ENCODE measurements around the gene RNF217.
"Not testable (repeated sequence)": the region's sequence is repeated elsewhere in the genome, so short reads cannot be mapped to it uniquely, and the experiment has no call there.

RNF217 gene, protein sequence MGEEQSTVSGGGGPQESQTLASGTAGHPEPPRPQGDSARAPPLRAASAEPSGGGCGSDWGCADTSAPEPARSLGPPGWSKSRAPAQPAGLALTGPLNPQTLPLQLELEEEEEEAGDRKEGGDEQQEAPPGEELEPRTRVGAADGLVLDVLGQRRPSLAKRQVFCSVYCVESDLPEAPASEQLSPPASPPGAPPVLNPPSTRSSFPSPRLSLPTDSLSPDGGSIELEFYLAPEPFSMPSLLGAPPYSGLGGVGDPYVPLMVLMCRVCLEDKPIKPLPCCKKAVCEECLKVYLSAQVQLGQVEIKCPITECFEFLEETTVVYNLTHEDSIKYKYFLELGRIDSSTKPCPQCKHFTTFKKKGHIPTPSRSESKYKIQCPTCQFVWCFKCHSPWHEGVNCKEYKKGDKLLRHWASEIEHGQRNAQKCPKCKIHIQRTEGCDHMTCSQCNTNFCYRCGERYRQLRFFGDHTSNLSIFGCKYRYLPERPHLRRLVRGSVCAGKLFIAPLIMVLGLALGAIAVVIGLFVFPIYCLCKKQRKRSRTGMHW

DNA sequence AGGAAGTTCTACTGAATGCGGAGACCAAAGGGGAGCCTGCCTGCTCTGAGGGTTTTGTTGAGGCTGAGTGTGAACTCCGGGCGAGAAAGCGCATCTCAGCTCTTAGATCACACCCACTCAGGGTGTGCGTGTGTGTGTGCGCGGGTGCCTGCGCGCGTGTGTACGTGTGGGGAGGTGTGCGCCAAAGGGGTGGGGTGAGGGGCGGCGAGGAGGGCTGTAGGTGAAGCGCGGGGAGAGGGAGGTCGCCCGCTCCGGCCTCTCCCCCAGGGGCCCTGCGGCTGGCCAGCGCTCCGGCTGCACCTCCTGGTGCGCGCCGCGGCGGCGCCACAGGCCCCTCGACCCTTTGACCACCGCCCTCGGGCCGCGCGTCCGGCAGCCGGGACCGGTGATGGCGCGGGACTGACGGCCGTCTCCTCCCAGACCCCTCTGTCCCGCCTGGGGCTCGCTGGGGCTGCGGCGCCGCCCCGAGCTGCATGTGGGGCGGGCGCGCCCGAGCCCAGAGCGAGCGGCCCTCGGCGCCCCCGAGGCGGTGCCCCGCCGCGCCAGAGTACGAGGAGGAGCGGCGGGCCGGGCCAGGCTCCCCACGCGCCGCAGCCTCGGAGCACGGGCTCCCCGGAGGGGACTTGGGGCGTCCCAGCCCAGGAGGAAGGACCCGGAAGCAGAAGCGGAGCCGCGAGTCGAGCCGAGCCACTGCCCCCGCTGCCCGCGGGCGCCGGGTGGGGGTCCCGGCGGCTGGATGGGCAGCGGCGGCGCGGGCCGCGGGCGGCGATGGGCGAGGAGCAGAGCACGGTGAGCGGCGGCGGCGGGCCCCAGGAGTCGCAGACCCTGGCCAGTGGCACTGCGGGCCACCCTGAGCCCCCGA is at the start of gene RNF217:
TSS of gene RNF217 (plus strand) at position 661 of the 862 bp plus-strand sequence. CDS start at position 769, 108 bp downstream.
- Histone ChIP-seq H3K27me3 (ENCODE audit: control insufficient read depth in 2 of 2, insufficient read depth in 2 of 2, low read length in 2 of 2) (no peaks in the 10 kb centered on the region), H3K4me3 (ENCODE audit: low read length in 2 of 2) (peak within 1 kb of the TSS; percentile 74 to 81), H3K4me1 (ENCODE audit: control insufficient read depth in 2 of 2, insufficient read depth in 2 of 2, low read length in 2 of 2) (peaks cover 0 to 8% of the 10 kb centered on the region in 2 donors), H3K9me3 (ENCODE audit: control insufficient read depth in 2 of 2, low read length in 2 of 2) (no peaks in the 10 kb centered on the region), H3K9ac (ENCODE audit: low read depth in 1 of 2, low read length in 2 of 2) (peak within 1 kb of the TSS; percentile 58 to 77), H3K27ac (ENCODE audit: low read depth in 2 of 2, low read length in 2 of 2) (peak within 1 kb of the TSS; percentile 65 to 75), H3K36me3 (ENCODE audit: control insufficient read depth in 2 of 2, insufficient read depth in 2 of 2, low read length in 2 of 2) (no peaks in the 10 kb centered on the region)

DNA sequence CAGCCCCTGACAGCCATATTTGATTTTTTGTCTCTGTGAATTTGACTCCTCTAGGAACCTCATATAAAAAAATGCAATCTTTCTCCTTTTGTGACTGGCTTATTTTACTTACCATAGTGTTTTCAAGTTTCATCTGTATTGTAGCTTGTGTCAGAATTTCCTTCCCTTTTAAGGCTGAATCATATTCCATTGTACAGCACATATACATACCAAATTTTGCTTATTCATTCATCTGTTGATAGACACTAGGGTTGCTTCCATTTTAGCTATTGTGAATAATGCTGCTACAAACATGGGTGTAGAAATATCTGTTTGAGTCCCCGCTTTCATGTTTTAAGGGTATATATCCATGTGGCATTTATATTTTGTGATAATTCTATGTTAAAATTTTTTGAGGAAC is 49.2 kb upstream of the RNF217 start:
- H3K27me3 ChIP-seq (ENCODE audit: control insufficient read depth in 2 of 2, insufficient read depth in 2 of 2, low read length in 2 of 2), result no peaks in the 10 kb centered on the region
- H3K4me1 ChIP-seq (ENCODE audit: control insufficient read depth in 2 of 2, insufficient read depth in 2 of 2, low read length in 2 of 2), result no peaks in the 10 kb centered on the region
- no peak overlapping the region for H3K9ac ChIP-seq (ENCODE audit: low read depth in 1 of 2, low read length in 2 of 2)
- H3K36me3 ChIP-seq (ENCODE audit: control insufficient read depth in 2 of 2, insufficient read depth in 2 of 2, low read length in 2 of 2), result no peaks in the 10 kb centered on the region
- H3K27ac ChIP-seq (ENCODE audit: low read depth in 2 of 2, low read length in 2 of 2), result no peak overlapping the region
- no peak overlapping the region for H3K4me3 ChIP-seq (ENCODE audit: low read length in 2 of 2)
- no peaks in the 10 kb centered on the region for H3K9me3 ChIP-seq (ENCODE audit: control insufficient read depth in 2 of 2, low read length in 2 of 2)

DNA sequence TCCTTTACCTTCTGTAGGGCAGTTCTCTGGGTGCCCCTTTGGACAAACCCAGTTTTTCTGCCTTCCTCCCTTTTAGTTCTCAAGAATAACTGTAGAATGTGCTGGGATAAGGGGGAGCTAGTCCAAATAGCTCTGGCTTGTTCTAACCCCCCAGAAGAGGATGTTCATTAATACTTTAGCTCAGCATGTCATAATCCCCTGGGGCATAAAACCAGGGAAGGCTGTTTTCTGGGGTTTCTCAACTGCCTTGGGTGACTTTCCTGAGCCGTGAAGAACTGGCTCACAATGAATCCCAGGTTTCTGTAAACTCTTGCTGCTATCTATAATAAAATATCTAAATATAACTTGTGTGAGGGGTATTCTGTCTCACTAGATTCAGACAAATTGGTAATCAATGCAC is 44.5 kb upstream of the RNF217 start:
- H3K27ac ChIP-seq (ENCODE audit: low read depth in 2 of 2, low read length in 2 of 2), result no peak overlapping the region
- no peaks in the 10 kb centered on the region for H3K4me1 ChIP-seq (ENCODE audit: control insufficient read depth in 2 of 2, insufficient read depth in 2 of 2, low read length in 2 of 2)
- no peaks in the 10 kb centered on the region for H3K9me3 ChIP-seq (ENCODE audit: control insufficient read depth in 2 of 2, low read length in 2 of 2)
- H3K27me3 ChIP-seq (ENCODE audit: control insufficient read depth in 2 of 2, insufficient read depth in 2 of 2, low read length in 2 of 2), result no peaks in the 10 kb centered on the region
- no peak overlapping the region for H3K4me3 ChIP-seq (ENCODE audit: low read length in 2 of 2)
- no peak overlapping the region for H3K9ac ChIP-seq (ENCODE audit: low read depth in 1 of 2, low read length in 2 of 2)
- H3K36me3 ChIP-seq (ENCODE audit: control insufficient read depth in 2 of 2, insufficient read depth in 2 of 2, low read length in 2 of 2), result no peaks in the 10 kb centered on the region

DNA sequence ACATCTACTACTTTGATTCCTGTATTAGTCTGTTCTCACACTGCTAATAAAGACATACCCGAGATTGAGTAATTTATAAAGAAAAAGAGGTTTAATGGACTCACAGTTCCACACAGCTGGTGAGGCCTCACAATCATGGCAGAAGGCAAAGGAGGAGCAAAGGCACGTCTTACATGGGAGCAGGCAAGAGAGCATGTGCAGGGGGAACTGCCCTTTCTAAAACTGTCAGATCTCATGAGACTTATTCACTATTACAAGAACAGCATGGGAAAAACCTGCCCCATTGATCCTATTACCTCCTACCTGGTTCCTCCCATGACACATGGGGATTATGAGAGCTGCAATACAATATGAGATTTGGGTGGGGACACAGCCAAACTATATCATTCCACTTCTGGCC is 42.5 kb upstream of the RNF217 start:
- H3K9me3 ChIP-seq (ENCODE audit: control insufficient read depth in 2 of 2, low read length in 2 of 2); H3K27ac ChIP-seq (ENCODE audit: low read depth in 2 of 2, low read length in 2 of 2); H3K4me1 ChIP-seq (ENCODE audit: control insufficient read depth in 2 of 2, insufficient read depth in 2 of 2, low read length in 2 of 2); H3K9ac ChIP-seq (ENCODE audit: low read depth in 1 of 2, low read length in 2 of 2); H3K4me3 ChIP-seq (ENCODE audit: low read length in 2 of 2); H3K36me3 ChIP-seq (ENCODE audit: control insufficient read depth in 2 of 2, insufficient read depth in 2 of 2, low read length in 2 of 2); H3K27me3 ChIP-seq (ENCODE audit: control insufficient read depth in 2 of 2, insufficient read depth in 2 of 2, low read length in 2 of 2): not testable (repeated sequence)

DNA sequence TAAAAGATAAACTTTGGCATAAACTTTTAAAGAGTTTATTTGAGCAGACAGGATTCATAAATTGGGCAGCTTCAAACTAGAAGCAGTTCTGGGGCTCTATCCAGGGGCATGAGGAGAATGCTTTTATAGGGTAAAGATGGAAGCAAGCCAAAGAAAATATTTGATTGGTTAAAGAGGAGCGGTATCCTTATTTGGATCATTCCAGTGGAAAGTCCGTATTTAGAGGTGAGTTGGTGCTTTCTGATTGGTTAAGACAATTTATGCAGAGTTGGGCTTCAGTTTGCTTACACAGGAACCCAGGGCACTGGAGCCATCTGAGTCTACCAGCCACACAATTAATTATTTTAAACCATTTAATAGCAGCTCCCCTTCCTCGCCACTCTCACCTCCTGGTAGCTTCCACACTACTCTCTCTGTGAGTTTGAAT is 37.9 kb upstream of the RNF217 start:
- H3K4me1 ChIP-seq (ENCODE audit: control insufficient read depth in 2 of 2, insufficient read depth in 2 of 2, low read length in 2 of 2), result no peaks in the 10 kb centered on the region

DNA sequence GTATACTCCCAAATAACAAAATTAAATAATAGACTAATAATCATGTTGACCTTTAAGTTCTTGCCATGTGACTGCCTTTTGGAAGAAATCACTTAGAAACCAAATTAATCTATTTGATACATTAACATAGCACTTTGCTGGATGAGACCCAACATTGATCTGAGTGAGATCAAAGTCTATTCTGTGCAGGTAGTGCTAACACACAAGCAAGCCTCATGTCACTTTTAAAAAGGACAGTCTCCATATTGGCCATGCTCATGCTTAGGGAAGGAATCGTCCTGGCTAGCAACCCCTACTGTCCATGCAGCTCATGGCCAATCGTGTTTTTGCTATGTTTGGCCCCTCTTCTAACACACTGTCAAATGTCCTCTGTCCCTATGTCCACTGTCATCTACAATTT is 35.8 kb upstream of the RNF217 start:
- no peaks in the 10 kb centered on the region for H3K9me3 ChIP-seq (ENCODE audit: control insufficient read depth in 2 of 2, low read length in 2 of 2)
- H3K36me3 ChIP-seq (ENCODE audit: control insufficient read depth in 2 of 2, insufficient read depth in 2 of 2, low read length in 2 of 2), result no peaks in the 10 kb centered on the region
- no peak overlapping the region for H3K4me3 ChIP-seq (ENCODE audit: low read length in 2 of 2)
- no peaks in the 10 kb centered on the region for H3K27me3 ChIP-seq (ENCODE audit: control insufficient read depth in 2 of 2, insufficient read depth in 2 of 2, low read length in 2 of 2)
- no peaks in the 10 kb centered on the region for H3K4me1 ChIP-seq (ENCODE audit: control insufficient read depth in 2 of 2, insufficient read depth in 2 of 2, low read length in 2 of 2)
- H3K27ac ChIP-seq (ENCODE audit: low read depth in 2 of 2, low read length in 2 of 2), result no peak overlapping the region
- no peak overlapping the region for H3K9ac ChIP-seq (ENCODE audit: low read depth in 1 of 2, low read length in 2 of 2)

More for the DNA sequence above, 37.9 kb upstream of the RNF217 start:
- Histone ChIP-seq H3K9ac (ENCODE audit: low read depth in 1 of 2, low read length in 2 of 2) (no peak overlapping the region), H3K27me3 (ENCODE audit: control insufficient read depth in 2 of 2, insufficient read depth in 2 of 2, low read length in 2 of 2) (no peaks in the 10 kb centered on the region), H3K36me3 (ENCODE audit: control insufficient read depth in 2 of 2, insufficient read depth in 2 of 2, low read length in 2 of 2) (no peaks in the 10 kb centered on the region), H3K9me3 (ENCODE audit: control insufficient read depth in 2 of 2, low read length in 2 of 2) (no peaks in the 10 kb centered on the region), H3K27ac (ENCODE audit: low read depth in 2 of 2, low read length in 2 of 2) (no peak overlapping the region), H3K4me3 (ENCODE audit: low read length in 2 of 2) (no peak overlapping the region)

DNA sequence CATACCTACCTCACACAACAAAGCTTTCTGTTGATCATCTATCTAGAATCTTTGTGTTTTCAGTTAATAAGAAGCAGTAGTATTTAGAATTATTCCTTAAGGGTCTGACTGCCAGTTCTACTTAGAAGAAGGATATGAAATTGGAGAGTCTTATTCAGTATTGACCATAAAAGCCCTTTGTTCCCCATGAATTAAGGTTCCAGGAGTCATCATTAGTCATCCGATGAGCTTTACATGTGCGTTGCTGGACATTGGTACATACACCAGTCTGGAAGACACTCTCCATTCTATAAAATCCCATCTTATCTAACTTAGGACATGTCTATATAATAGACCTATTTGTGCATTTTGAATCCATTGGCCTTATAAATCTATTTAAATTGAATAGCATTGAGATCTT is 34.4 kb upstream of the RNF217 start:
- no peaks in the 10 kb centered on the region for H3K27me3 ChIP-seq (ENCODE audit: control insufficient read depth in 2 of 2, insufficient read depth in 2 of 2, low read length in 2 of 2)
- no peaks in the 10 kb centered on the region for H3K4me1 ChIP-seq (ENCODE audit: control insufficient read depth in 2 of 2, insufficient read depth in 2 of 2, low read length in 2 of 2)
- no peaks in the 10 kb centered on the region for H3K9me3 ChIP-seq (ENCODE audit: control insufficient read depth in 2 of 2, low read length in 2 of 2)
- no peaks in the 10 kb centered on the region for H3K36me3 ChIP-seq (ENCODE audit: control insufficient read depth in 2 of 2, insufficient read depth in 2 of 2, low read length in 2 of 2)
- no peak overlapping the region for H3K9ac ChIP-seq (ENCODE audit: low read depth in 1 of 2, low read length in 2 of 2)
- no peak overlapping the region for H3K4me3 ChIP-seq (ENCODE audit: low read length in 2 of 2)
- H3K27ac ChIP-seq (ENCODE audit: low read depth in 2 of 2, low read length in 2 of 2), result no peak overlapping the region

DNA sequence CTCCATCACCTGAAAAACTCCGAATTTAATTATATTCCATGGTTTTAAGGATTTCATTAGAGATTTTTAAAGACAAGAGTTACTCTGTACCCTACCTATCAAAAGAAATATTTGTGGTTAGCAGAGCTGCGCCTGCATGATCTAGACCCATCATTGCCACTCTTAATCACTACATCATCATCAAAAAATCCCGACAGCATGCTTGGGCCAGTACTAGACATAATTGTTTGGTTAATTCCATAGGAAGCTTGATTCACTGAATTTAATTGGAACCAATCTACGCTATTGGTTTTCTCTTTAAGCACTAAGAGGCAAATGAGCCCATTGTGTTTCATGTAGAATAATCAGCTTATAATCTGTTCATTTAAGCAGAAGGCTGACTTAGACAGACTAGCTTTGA is 33.4 kb upstream of the RNF217 start:
- Histone ChIP-seq H3K4me3 (ENCODE audit: low read length in 2 of 2) (no peak overlapping the region), H3K9me3 (ENCODE audit: control insufficient read depth in 2 of 2, low read length in 2 of 2) (no peaks in the 10 kb centered on the region), H3K27ac (ENCODE audit: low read depth in 2 of 2, low read length in 2 of 2) (no peak overlapping the region), H3K4me1 (ENCODE audit: control insufficient read depth in 2 of 2, insufficient read depth in 2 of 2, low read length in 2 of 2) (no peaks in the 10 kb centered on the region), H3K36me3 (ENCODE audit: control insufficient read depth in 2 of 2, insufficient read depth in 2 of 2, low read length in 2 of 2) (no peaks in the 10 kb centered on the region), H3K9ac (ENCODE audit: low read depth in 1 of 2, low read length in 2 of 2) (no peak overlapping the region), H3K27me3 (ENCODE audit: control insufficient read depth in 2 of 2, insufficient read depth in 2 of 2, low read length in 2 of 2) (no peaks in the 10 kb centered on the region)

DNA sequence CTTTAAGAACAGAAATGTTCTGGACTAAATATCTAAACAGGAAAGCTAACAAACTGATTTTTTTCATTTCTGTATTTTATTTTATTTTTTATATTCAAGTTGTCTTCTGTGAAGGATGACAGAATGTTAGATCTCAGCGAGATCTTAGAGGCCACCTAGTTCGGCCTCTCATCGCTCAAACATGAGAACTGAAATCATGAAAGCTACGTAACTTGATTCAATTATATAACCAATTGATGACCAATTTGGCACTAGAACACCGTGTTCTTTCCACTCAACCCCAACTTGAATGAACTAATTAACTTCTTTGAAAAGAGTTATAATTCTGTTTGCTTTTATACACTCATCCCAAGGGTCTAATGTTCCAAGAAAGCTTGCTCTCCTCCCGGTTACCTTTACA is 24.6 kb upstream of the RNF217 start:
- Histone ChIP-seq H3K9me3 (ENCODE audit: control insufficient read depth in 2 of 2, low read length in 2 of 2) (no peaks in the 10 kb centered on the region), H3K9ac (ENCODE audit: low read depth in 1 of 2, low read length in 2 of 2) (no peak overlapping the region), H3K27ac (ENCODE audit: low read depth in 2 of 2, low read length in 2 of 2) (no peak overlapping the region), H3K36me3 (ENCODE audit: control insufficient read depth in 2 of 2, insufficient read depth in 2 of 2, low read length in 2 of 2) (no peaks in the 10 kb centered on the region), H3K4me1 (ENCODE audit: control insufficient read depth in 2 of 2, insufficient read depth in 2 of 2, low read length in 2 of 2) (no peaks in the 10 kb centered on the region), H3K4me3 (ENCODE audit: low read length in 2 of 2) (no peak overlapping the region), H3K27me3 (ENCODE audit: control insufficient read depth in 2 of 2, insufficient read depth in 2 of 2, low read length in 2 of 2) (no peaks in the 10 kb centered on the region)

DNA sequence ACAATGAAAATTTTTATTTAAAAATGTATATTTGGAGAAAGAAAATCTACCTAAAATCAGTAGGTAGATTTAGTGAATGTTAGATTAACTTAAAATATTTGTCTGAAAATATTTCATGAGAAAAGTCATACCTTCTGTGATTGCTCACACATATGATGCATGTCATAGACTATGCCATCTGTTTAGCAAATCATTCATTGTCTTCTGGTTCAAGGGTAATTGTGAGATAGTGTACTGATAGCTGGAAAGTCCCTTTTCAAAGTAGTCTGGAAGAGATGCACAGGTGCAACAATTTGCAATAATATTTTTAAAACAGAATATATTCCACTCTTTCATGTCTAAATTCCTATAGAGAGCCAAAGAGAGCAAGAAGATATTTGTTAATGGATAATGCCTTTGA is 21.0 kb upstream of the RNF217 start:
- H3K4me3 ChIP-seq (ENCODE audit: low read length in 2 of 2), result no peak overlapping the region
- H3K9me3 ChIP-seq (ENCODE audit: control insufficient read depth in 2 of 2, low read length in 2 of 2), result no peaks in the 10 kb centered on the region
- no peaks in the 10 kb centered on the region for H3K36me3 ChIP-seq (ENCODE audit: control insufficient read depth in 2 of 2, insufficient read depth in 2 of 2, low read length in 2 of 2)
- H3K27ac ChIP-seq (ENCODE audit: low read depth in 2 of 2, low read length in 2 of 2), result no peak overlapping the region
- H3K4me1 ChIP-seq (ENCODE audit: control insufficient read depth in 2 of 2, insufficient read depth in 2 of 2, low read length in 2 of 2), result no peaks in the 10 kb centered on the region
- no peaks in the 10 kb centered on the region for H3K27me3 ChIP-seq (ENCODE audit: control insufficient read depth in 2 of 2, insufficient read depth in 2 of 2, low read length in 2 of 2)
- no peak overlapping the region for H3K9ac ChIP-seq (ENCODE audit: low read depth in 1 of 2, low read length in 2 of 2)

Measured in mucosa of rectum (tissue), 2 donors.